DOHH2 (cell line): Measurements from ENCODE around the gene GDF10.

Experiments
- H3F3A ChIP-seq: fragments of 200-600 bp; sonication (generic), shearing (Covaris generic); 2 replicates; pipeline ENCODE4 v1.6.0; 2016; ENCODE audit warnings: antibody characterized with exemption, mild to moderate bottlenecking; ENCODE audit not compliant: control insufficient read depth, insufficient read depth
- H3K27ac ChIP-seq: fragments of 200-600 bp; sonication (generic); 2 replicates; pipeline ENCODE4 v1.5.1; 2014; ENCODE audit warnings: low read depth, mild to moderate bottlenecking, low read length, moderate library complexity
- H3K27me3 ChIP-seq: fragments of 200-600 bp; sonication (generic); 2 replicates; pipeline ENCODE4 v1.6.1; 2014; ENCODE audit warnings: mild to moderate bottlenecking, low read length, mixed read lengths; ENCODE audit not compliant: control insufficient read depth
- H3K36me3 ChIP-seq: fragments of 200-600 bp; sonication (generic); 2 replicates; pipeline ENCODE4 v1.6.1; 2014; ENCODE audit warnings: mild to moderate bottlenecking, low read length, moderate library complexity, mixed read lengths; ENCODE audit not compliant: control insufficient read depth
- H3K4me1 ChIP-seq: fragments of 200-600 bp; sonication (generic); 2 replicates; pipeline ENCODE4 v1.6.1; 2014; ENCODE audit warnings: mild to moderate bottlenecking, low read length, mixed read lengths; ENCODE audit not compliant: control insufficient read depth
- H3K4me2 ChIP-seq: fragments of 200-600 bp; sonication (generic); 2 replicates; pipeline ENCODE4 v1.6.0; 2014; ENCODE audit warnings: mild to moderate bottlenecking, low read length, moderate library complexity
- H3K4me3 ChIP-seq: fragments of 200-600 bp; sonication (generic); 2 replicates; pipeline ENCODE4 v1.5.1; 2014; ENCODE audit warnings: mild to moderate bottlenecking, low read length, mixed read lengths
- H3K79me2 ChIP-seq: fragments of 200-600 bp; sonication (generic); 2 replicates; pipeline ENCODE4 v1.6.1; 2014; ENCODE audit warnings: mild to moderate bottlenecking, low read length, mixed read lengths; ENCODE audit not compliant: control insufficient read depth
- H3K9me2 ChIP-seq: fragments of 200-600 bp; sonication (generic); replicated peaks from 2 replicates; pipeline ENCODE4 v1.6.1; 2014; ENCODE audit warnings: mild to moderate bottlenecking, low read length, mixed read lengths; ENCODE audit not compliant: control insufficient read depth
- H3K9me3 ChIP-seq: fragments of 200-600 bp; sonication (generic); 2 replicates; pipeline ENCODE4 v1.6.1; 2014; ENCODE audit warnings: antibody characterized with exemption, low read length, mixed read lengths; ENCODE audit not compliant: control insufficient read depth, insufficient read depth
- H4K20me1 ChIP-seq: fragments of 200-600 bp; sonication (generic); 2 replicates; pipeline ENCODE4 v1.6.0; 2014; ENCODE audit warnings: low read depth, mild to moderate bottlenecking, antibody characterized with exemption, low read length, moderate library complexity; ENCODE audit not compliant: control insufficient read depth, insufficient read depth
- CTCF ChIP-seq: fragments of 200-600 bp; sonication (generic); IDR thresholded peaks from one replicate; pipeline ENCODE4 v1.5.1; 2014; ENCODE audit warnings: antibody characterized with exemption, mild to moderate bottlenecking, low read depth, low read length; ENCODE audit not compliant: poor library complexity, severe bottlenecking
- EZH2phosphoT487 ChIP-seq: fragments of 200-600 bp; sonication (generic); IDR thresholded peaks from 2 replicates; pipeline ENCODE4 v1.6.1; 2017; ENCODE audit warnings: borderline replicate concordance, mild to moderate bottlenecking, antibody characterized with exemption, low read length, moderate library complexity, mixed read lengths

GDF10 gene

GRCh38 chr10:47299611-47300428, at the start of gene GDF10:
GDF10 (plus strand) TSS chr10:47300197; CDS start chr10:47300652, 455 bp downstream.
- Histone ChIP-seq H3K27ac (no peak within 1 kb of the TSS), H3K36me3 (no peaks in the 10 kb centered on the region), H4K20me1 (no peaks in the 10 kb centered on the region), H3F3A (no peaks in the 10 kb centered on the region), H3K9me3 (no peaks in the 10 kb centered on the region), H3K27me3 (peaks cover 5% of the 10 kb centered on the region; the same call in 1 of the 2 replicates), H3K9me2 (no peaks in the 10 kb centered on the region), H3K79me2 (no peaks in the 10 kb centered on the region), H3K4me3 (no peak within 1 kb of the TSS), H3K4me1 (no peaks in the 10 kb centered on the region), H3K4me2 (no peak within 1 kb of the TSS)
- TF ChIP-seq EZH2phosphoT487 (no peak), CTCF (no peak)

GRCh38 chr10:47252093-47252780, 47.8 kb upstream of the GDF10 start:
- no peak for TF ChIP-seq CTCF
- no peak for TF ChIP-seq EZH2phosphoT487

GRCh38 chr10:47253030-47253637, 46.9 kb upstream of the GDF10 start:
- TF ChIP-seq EZH2phosphoT487 (no peak), CTCF (no peak)
- Histone ChIP-seq H4K20me1 (no peaks in the 10 kb centered on the region), H3K4me1 (no peaks in the 10 kb centered on the region; the same call in 1 of the 2 replicates), H3K9me3 (no peaks in the 10 kb centered on the region), H3K79me2 (no peaks in the 10 kb centered on the region), H3K27me3 (no peaks in the 10 kb centered on the region), H3K9me2 (no peaks in the 10 kb centered on the region), H3K4me3 (no peak overlapping the region), H3K36me3 (no peaks in the 10 kb centered on the region), H3K27ac (no peak overlapping the region), H3K4me2 (no peak overlapping the region), H3F3A (no peaks in the 10 kb centered on the region)

More at GRCh38 chr10:47252093-47252780, 47.8 kb upstream of the GDF10 start:
- H3K9me2 ChIP-seq, result no peaks in the 10 kb centered on the region
- no peaks in the 10 kb centered on the region; the same call in 1 of the 2 replicates for H3K4me1 ChIP-seq
- no peaks in the 10 kb centered on the region for H4K20me1 ChIP-seq
- H3K79me2 ChIP-seq, result no peaks in the 10 kb centered on the region
- H3K9me3 ChIP-seq, result no peaks in the 10 kb centered on the region
- H3K27me3 ChIP-seq, result no peaks in the 10 kb centered on the region
- no peaks in the 10 kb centered on the region for H3K36me3 ChIP-seq
- H3F3A ChIP-seq, result no peaks in the 10 kb centered on the region
- no peak overlapping the region for H3K4me2 ChIP-seq
- no peak overlapping the region for H3K27ac ChIP-seq
- no peak overlapping the region for H3K4me3 ChIP-seq
